Endodermal cell (in vitro differentiated cells): ENCODE results near the gene ST6GALNAC4. TPM values are rescaled to one million over a fixed set of nuclear protein-coding genes. Genes with fewer than 3 reads are reported as not detected.

Source experiments
- DNase-seq: peaks from one replicate; pipeline ENCODE4 v3.0.0-alpha.2; 2017
- H3K27ac ChIP-seq: 2 replicates; pipeline ENCODE4 v1.5.1; 2013; ENCODE audit warnings: mild to moderate bottlenecking, low read depth, low read length, moderate library complexity
- H3K27me3 ChIP-seq: 2 replicates; pipeline ENCODE4 v1.6.1; 2013; ENCODE audit warnings: mild to moderate bottlenecking, low read length, moderate library complexity; ENCODE audit not compliant: insufficient read depth, control insufficient read depth, poor library complexity, severe bottlenecking
- H3K36me3 ChIP-seq: 2 replicates; pipeline ENCODE4 v1.7.0; 2013; ENCODE audit warnings: mild to moderate bottlenecking, low read length, moderate library complexity; ENCODE audit not compliant: control insufficient read depth, insufficient read depth
- H3K4me1 ChIP-seq: one replicate; pipeline ENCODE4 v1.7.0; 2013; ENCODE audit warnings: low read length; ENCODE audit not compliant: control insufficient read depth, insufficient read depth
- H3K4me3 ChIP-seq: 2 replicates; pipeline ENCODE4 v1.5.1; 2013; ENCODE audit warnings: mild to moderate bottlenecking, low read length, moderate library complexity
- H3K9ac ChIP-seq: 2 replicates; pipeline ENCODE4 v1.6.1; 2013; ENCODE audit warnings: mild to moderate bottlenecking, low read length, moderate library complexity; ENCODE audit not compliant: poor library complexity, severe bottlenecking; ENCODE audit errors: extremely low read depth
- H3K9me3 ChIP-seq: 2 replicates; pipeline ENCODE4 v1.6.1; 2013; ENCODE audit warnings: mild to moderate bottlenecking, low read length, moderate library complexity; ENCODE audit not compliant: control insufficient read depth
- H3K27ac Mint-ChIP-seq: 2 replicates; pipeline ENCODE4 v1.8.0; 2020; ENCODE audit warnings: mixed read lengths
- H3K27me3 Mint-ChIP-seq: 2 replicates; pipeline ENCODE4 v1.8.0; 2021; ENCODE audit warnings: mild to moderate bottlenecking, mixed read lengths; ENCODE audit not compliant: insufficient read depth
- H3K36me3 Mint-ChIP-seq: 2 replicates; pipeline ENCODE4 v1.8.0; 2020; ENCODE audit warnings: low read depth, mixed read lengths
- H3K4me1 Mint-ChIP-seq: 2 replicates; pipeline ENCODE4 v1.8.0; 2020; ENCODE audit warnings: mixed read lengths
- H3K4me3 Mint-ChIP-seq: 2 replicates; pipeline ENCODE4 v1.8.0; 2020; ENCODE audit warnings: mild to moderate bottlenecking, moderate library complexity, mixed read lengths
- H3K9me3 Mint-ChIP-seq: 2 replicates; pipeline ENCODE4 v1.8.0; 2020; ENCODE audit warnings: mild to moderate bottlenecking, mixed read lengths
- CTCF ChIP-seq: fragments of 200-600 bp; sonication (generic); conservative IDR thresholded peaks from 2 replicates; pipeline ENCODE4 v1.5.0; 2021; ENCODE audit warnings: antibody characterized with exemption, mild to moderate bottlenecking
- WGBS, 2 experiments: methylation state at CpG; one replicate each; pipeline versions ENCODE4 v1.1.5 to v1.1.7; 2013; ENCODE audit warnings: missing lambda C conversion rate in 2 of 2, mixed read lengths in 1 of 2; ENCODE audit not compliant: insufficient coverage in 1 of 2, insufficient read length in 1 of 2; 5-methylcytosine and 5-hydroxymethylcytosine counted together
- total RNA-seq, 2 donors: library from RNA; stranded (reverse); fragmentation: NEBNext Ultra II Directional in 1 of 2; extraction: Animal tissue kit (Norgen Biotek cat#: 25700) in 1 of 2; gene quantifications; 2 replicates in 1 of 2; 3 replicates in 1 of 2; pipeline ENCODE4 v1.2.1, GENCODE V29; 2021

Gene ST6GALNAC4
- total RNA-seq, 2 donors from 2014 or later: 8.3 to 12.7 TPM

- H3K36me3 ChIP-seq: peaks cover 25% of the 10 kb centered on the region
- Mint-ChIP-seq H3K36me3 (peaks cover 32% of the 10 kb centered on the region), H3K9me3 (no peaks in the 10 kb centered on the region), H3K27ac (no peak overlapping the region), H3K27me3 (no peaks in the 10 kb centered on the region), H3K4me3 (no peak overlapping the region), H3K4me1 (no peaks in the 10 kb centered on the region)
- WGBS, 2 experiments: 83 to 89% methylated on average over 2 to 3 of the region's 3 CpGs
- no peak overlapping the region for H3K4me3 ChIP-seq
- no peak for DNase-seq
- H3K9ac ChIP-seq: no peak overlapping the region
- H3K4me1 ChIP-seq: no peaks in the 10 kb centered on the region
- H3K27me3 ChIP-seq: no peaks in the 10 kb centered on the region
- TF ChIP-seq CTCF: no peak
- H3K27ac ChIP-seq: no peak overlapping the region
- no peaks in the 10 kb centered on the region for H3K9me3 ChIP-seq
These were observed 29.9 kb upstream of the ST6GALNAC4 start for GRCh38 chr9:127946728-127947127.

- H3K9me3 Mint-ChIP-seq: no peaks in the 10 kb centered on the region
- H3K27me3 Mint-ChIP-seq: no peaks in the 10 kb centered on the region
- Histone ChIP-seq H3K4me1 (no peaks in the 10 kb centered on the region), H3K36me3 (peaks cover 33% of the 10 kb centered on the region), H3K27me3 (no peaks in the 10 kb centered on the region), H3K27ac (no peak overlapping the region), H3K9me3 (no peaks in the 10 kb centered on the region), H3K9ac (no peak overlapping the region), H3K4me3 (no peak overlapping the region)
- no peak overlapping the region for H3K27ac Mint-ChIP-seq
- no peaks in the 10 kb centered on the region for H3K4me1 Mint-ChIP-seq
- H3K4me3 Mint-ChIP-seq: no peak overlapping the region
- WGBS, 2 experiments: 95 to 100% methylated on average over 1 to 9 of the region's 9 CpGs
- TF ChIP-seq CTCF: no peak
- DNase-seq: no peak
- peaks cover 32% of the 10 kb centered on the region for H3K36me3 Mint-ChIP-seq
These were observed 29.1 kb upstream of the ST6GALNAC4 start for GRCh38 chr9:127945942-127946341.

GRCh38 chr9:127945338-127945737 lies 28.5 kb upstream of the ST6GALNAC4 start:
- no peak for TF ChIP-seq CTCF
- H3K36me3 ChIP-seq: peaks cover 35% of the 10 kb centered on the region
- Mint-ChIP-seq H3K36me3 (peaks cover 31% of the 10 kb centered on the region), H3K27me3 (no peaks in the 10 kb centered on the region), H3K9me3 (no peaks in the 10 kb centered on the region), H3K4me1 (no peaks in the 10 kb centered on the region), H3K4me3 (no peak overlapping the region), H3K27ac (no peak overlapping the region)
- H3K9ac ChIP-seq: no peak overlapping the region
- no peak for DNase-seq
- H3K27me3 ChIP-seq: no peaks in the 10 kb centered on the region
- 94 to 96% methylated on average over 16 to 24 of the region's 24 CpGs for WGBS, 2 experiments
- H3K27ac ChIP-seq: no peak overlapping the region
- no peak overlapping the region for H3K4me3 ChIP-seq
- no peaks in the 10 kb centered on the region for H3K9me3 ChIP-seq
- no peaks in the 10 kb centered on the region for H3K4me1 ChIP-seq
